Measurements from ENCODE around the gene CLEC7A. TPM values are rescaled to one million over a fixed set of nuclear protein-coding genes. Genes with fewer than 3 reads are reported as not detected.
A peak's percentile ranks its signal among the peaks of the same experiment; 100 is the strongest.

CLEC7A gene
- total RNA-seq, 1 donor from 2014 or later, result 51.1 TPM

DNA sequence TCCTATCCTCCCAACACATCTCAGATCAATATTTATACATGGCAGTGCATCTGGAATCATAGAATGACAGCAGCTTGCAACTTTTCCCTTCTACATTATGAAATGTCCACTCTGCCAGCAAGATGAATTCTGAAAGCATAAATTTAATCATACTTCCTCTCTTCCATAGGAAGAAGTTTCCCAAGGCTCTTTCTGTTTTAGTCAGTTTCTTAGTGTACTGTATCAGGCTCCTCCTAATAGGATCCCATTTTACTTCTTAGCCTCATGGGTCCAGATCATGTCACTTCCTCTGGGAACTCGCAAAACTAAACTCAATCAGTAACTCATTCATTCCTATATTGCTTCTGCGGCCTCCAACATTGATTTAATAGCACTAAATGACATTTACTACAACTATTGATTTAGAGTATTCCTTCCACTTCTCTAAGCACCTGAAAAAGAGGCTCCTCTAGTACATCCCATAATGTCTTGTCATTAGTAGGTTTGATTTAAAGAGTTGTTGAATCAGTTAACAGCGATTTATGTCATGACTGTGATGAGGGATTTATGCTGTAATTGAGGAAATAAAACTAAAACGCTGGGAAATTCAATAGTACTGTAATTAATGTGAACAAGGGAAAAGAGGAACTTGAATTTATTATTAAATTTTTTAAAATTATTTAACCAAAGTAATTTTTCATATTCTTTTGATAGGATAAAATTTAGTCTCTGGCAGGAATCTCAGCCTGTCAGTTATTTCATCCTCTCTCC, 35.2 kb downstream of the CLEC7A start:
- no peak overlapping the region for H3K27ac ChIP-seq
- intact Hi-C loops (cut with DNase I), result no loop called here
- ATAC-seq (peak; percentile 77), DNase-seq (no peak)
- H3K27me3 ChIP-seq, result no peaks in the 10 kb centered on the region
- no peaks in the 10 kb centered on the region for H3K36me3 ChIP-seq
- H3K4me1 ChIP-seq, result peaks cover 4% of the 10 kb centered on the region
- no peaks in the 10 kb centered on the region for H3K9me3 ChIP-seq
- peak overlapping the region; percentile 44 for H3K4me3 ChIP-seq
- TF ChIP-seq, protein P1, sequence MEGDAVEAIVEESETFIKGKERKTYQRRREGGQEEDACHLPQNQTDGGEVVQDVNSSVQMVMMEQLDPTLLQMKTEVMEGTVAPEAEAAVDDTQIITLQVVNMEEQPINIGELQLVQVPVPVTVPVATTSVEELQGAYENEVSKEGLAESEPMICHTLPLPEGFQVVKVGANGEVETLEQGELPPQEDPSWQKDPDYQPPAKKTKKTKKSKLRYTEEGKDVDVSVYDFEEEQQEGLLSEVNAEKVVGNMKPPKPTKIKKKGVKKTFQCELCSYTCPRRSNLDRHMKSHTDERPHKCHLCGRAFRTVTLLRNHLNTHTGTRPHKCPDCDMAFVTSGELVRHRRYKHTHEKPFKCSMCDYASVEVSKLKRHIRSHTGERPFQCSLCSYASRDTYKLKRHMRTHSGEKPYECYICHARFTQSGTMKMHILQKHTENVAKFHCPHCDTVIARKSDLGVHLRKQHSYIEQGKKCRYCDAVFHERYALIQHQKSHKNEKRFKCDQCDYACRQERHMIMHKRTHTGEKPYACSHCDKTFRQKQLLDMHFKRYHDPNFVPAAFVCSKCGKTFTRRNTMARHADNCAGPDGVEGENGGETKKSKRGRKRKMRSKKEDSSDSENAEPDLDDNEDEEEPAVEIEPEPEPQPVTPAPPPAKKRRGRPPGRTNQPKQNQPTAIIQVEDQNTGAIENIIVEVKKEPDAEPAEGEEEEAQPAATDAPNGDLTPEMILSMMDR (IDR thresholded peaks at IDR 0.05), result no peak

DNA sequence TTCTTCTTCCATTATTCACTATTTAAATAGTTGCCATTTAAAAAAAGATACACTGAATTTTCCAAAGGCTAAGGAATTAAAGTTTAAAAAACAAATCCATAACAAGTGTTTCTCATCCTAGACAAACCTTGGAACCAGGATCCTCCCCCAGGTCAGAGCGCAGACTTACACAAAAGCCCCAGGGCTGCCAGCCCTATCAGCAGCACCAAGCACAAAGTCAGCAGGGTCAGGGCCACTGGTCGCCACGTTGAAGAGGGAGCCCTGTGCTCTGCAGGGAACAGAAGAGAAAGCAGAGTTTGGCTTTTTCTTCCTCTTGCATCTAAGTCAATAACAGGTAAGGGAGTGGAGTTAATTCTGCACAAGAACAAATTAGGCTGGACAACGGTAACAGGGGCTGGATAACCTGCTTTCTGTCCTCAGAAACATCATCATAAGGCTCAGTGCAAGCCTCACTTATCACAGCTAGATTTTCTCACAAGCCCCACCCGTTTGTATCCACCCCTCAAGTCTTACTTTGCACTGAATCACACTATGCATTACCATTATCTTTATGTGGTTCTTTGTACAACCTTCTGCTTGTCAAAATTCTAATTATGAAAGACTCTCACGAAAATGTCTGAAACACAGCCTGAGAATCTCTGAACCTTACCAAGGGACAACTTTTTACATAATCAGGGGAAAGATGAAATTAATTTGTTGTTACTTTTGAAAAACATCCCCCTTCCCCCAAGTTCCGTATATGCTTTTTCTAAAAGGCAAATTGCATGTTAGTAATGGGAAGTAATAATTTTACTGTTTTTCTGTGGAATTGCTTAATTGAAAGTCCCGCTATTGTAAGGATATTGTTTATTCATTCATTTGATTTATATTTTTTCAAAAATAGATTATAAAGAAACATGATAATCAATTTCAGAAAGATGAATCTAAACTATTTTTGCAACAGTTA, 40.8 kb downstream of the CLEC7A start:
- H3K4me1 ChIP-seq, result peaks cover 7% of the 10 kb centered on the region
- intact Hi-C loops (cut with DNase I), result no loop called here
- ATAC-seq, result no peak
- H3K36me3 ChIP-seq, result no peaks in the 10 kb centered on the region
- H3K27ac ChIP-seq, result no peak overlapping the region
- TF ChIP-seq, protein P1 (IDR thresholded peaks at IDR 0.05), result no peak
- no peaks in the 10 kb centered on the region for H3K9me3 ChIP-seq
- DNase-seq, result no peak
- H3K27me3 ChIP-seq, result no peaks in the 10 kb centered on the region
- peak overlapping the region; percentile 26 for H3K4me3 ChIP-seq

DNA sequence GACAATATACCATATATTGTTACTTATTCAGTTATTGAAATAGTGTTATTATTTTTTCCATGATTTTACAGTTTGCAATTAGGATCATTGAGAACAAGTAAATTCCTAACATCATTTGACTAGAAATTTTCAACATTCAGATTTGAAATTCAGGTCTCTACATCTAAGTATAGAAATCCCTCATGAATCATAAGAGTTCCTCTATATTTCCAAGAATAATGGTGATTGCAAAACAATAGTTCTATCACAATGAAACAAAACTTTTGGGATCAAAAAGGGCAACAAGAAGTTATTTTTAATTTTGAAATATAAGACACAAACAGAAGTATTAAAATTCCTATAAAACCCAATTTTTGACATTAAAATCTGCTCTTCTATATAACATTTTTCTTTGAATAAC, 42.0 kb downstream of the CLEC7A start:
- Histone ChIP-seq H3K4me3 (no peak overlapping the region), H3K27ac (no peak overlapping the region), H3K36me3 (no peaks in the 10 kb centered on the region), H3K27me3 (no peaks in the 10 kb centered on the region), H3K9me3 (no peaks in the 10 kb centered on the region), H3K4me1 (peaks cover 5% of the 10 kb centered on the region)
- ATAC-seq (no peak), DNase-seq (no peak)
- intact Hi-C loops (cut with DNase I), result no loop called here
- TF ChIP-seq, protein P1 (IDR thresholded peaks at IDR 0.05), result no peak

DNA sequence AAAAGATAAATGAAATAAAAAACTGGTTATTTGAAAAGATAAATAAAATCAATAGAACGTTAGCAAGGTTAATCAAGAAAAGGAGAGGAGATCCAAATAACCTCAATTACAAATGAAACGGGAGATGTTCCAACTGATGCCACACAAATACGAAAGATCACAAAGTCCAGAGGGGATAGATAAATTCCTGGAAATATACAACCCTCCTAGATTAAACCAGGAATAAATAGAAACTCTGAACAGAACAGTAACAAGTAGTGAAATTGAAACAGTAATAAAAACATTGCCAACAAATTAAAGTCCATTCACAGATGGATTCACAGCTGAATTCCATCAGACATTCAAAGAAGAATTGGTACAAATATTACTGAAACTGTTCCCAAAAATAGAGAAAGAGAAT, 43.6 kb downstream of the CLEC7A start:
- H3K4me3 ChIP-seq, result no peak overlapping the region
- no peaks in the 10 kb centered on the region for H3K27me3 ChIP-seq
- H3K4me1 ChIP-seq, result peaks cover 5% of the 10 kb centered on the region
- no peak for ATAC-seq
- DNase-seq, result no peak
- TF ChIP-seq, protein P1 (IDR thresholded peaks at IDR 0.05), result no peak
- H3K27ac ChIP-seq, result no peak overlapping the region
- intact Hi-C loops (cut with DNase I), result no loop called here
- no peaks in the 10 kb centered on the region for H3K9me3 ChIP-seq
- H3K36me3 ChIP-seq, result no peaks in the 10 kb centered on the region

DNA sequence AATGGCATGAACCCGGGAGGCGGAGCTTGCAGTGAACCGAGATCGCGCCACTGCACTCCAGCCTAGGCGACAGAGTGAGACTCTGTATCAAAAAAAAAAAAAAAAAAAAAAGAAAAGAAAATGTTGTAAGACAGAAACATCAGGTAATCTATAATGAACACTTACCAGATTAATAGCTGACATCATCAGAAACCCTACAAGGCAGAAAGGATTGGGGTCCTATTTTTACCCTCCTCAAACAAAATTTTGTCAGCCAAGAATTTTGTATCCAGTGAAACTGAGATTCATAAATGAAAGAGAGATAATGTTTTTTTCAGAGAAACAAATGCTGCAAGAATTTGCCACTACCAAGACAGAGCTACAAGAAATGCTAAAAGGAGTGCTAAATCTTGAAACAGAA, 45.3 kb downstream of the CLEC7A start:
- TF ChIP-seq, protein P1 (IDR thresholded peaks at IDR 0.05), result no peak
- no peaks in the 10 kb centered on the region for H3K27me3 ChIP-seq
- intact Hi-C loops (cut with DNase I), result no loop called here
- H3K4me1 ChIP-seq, result peaks cover 5% of the 10 kb centered on the region
- H3K9me3 ChIP-seq, result no peaks in the 10 kb centered on the region
- no peak for ATAC-seq
- H3K36me3 ChIP-seq, result no peaks in the 10 kb centered on the region
- no peak overlapping the region for H3K4me3 ChIP-seq
- H3K27ac ChIP-seq, result no peak overlapping the region
- no peak for DNase-seq

Measured in upper lobe of right lung (tissue), 1 donor.